Retinal pigment epithelial cell (primary cell): Measurements from ENCODE around the gene DOCK10.
"Not testable (repeated sequence)": the region's sequence is repeated elsewhere in the genome, so short reads cannot be mapped to it uniquely, and the experiment has no call there.

Experiments used
- DNase-seq: peaks from one replicate; pipeline ENCODE4 v3.0.0-alpha.2; 2010; ENCODE audit warnings: low read depth
- H3K4me3 ChIP-seq: 2 replicates; pipeline ENCODE4 v1.5.1; 2011; ENCODE audit warnings: mild to moderate bottlenecking, low read length, control low read depth, moderate library complexity
- CTCF ChIP-seq: conservative IDR thresholded peaks from 2 replicates; pipeline ENCODE4 v1.5.1; 2011; ENCODE audit warnings: low read depth, low read length, control low read depth, inconsistent platforms

The DOCK10 gene

GRCh38 chr2:224948859-224949258 lies 93.4 kb downstream of the DOCK10 start:
- no peak for DNase-seq
- no peak overlapping the region for H3K4me3 ChIP-seq
- no peak for TF ChIP-seq CTCF

DNA sequence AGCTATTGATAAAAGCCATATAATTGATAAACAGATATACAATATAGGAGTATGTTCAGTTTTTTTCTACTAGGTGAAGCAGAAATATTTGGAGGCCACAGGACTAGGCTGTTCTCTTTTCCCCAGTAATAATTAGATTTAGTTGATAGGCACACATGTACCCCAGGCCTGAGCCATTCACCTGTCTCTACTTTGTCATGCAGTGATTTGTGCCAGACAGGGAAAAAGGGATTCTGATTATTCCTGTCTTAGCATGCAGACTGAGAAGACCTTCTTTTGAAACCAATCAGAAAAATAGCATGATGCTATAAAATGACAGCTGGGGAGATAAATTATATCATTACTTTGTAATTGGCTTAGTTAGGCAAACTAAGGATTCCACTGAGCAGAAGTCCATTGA lies 94.3 kb downstream of the DOCK10 start:
- no peak for DNase-seq
- no peak overlapping the region for H3K4me3 ChIP-seq
- no peak for TF ChIP-seq CTCF

GRCh38 chr2:224947566-224947965 lies 94.7 kb downstream of the DOCK10 start:
- DNase-seq: no peak
- H3K4me3 ChIP-seq: no peak overlapping the region
- no peak for TF ChIP-seq CTCF

DNA sequence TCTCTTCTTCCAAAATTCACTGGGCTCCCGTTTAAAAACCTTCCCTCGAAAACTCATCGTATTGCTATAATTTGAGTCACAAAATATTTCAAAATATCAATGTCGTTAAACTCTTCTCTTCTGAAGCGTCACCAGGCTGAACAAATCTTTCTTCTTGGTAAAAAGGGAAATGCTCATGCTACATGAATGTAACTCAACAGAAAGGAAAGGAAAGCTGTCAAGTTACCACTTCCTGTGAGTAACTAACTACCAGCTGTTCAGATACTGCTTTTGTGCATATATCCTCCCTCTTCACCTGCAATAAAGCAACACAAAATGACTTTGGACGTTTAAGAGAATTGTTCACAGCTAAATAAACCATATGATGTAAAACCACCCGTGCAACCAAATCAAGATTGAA lies 95.4 kb downstream of the DOCK10 start:
- TF ChIP-seq CTCF: no peak
- no peak for DNase-seq
- no peak overlapping the region for H3K4me3 ChIP-seq

DNA sequence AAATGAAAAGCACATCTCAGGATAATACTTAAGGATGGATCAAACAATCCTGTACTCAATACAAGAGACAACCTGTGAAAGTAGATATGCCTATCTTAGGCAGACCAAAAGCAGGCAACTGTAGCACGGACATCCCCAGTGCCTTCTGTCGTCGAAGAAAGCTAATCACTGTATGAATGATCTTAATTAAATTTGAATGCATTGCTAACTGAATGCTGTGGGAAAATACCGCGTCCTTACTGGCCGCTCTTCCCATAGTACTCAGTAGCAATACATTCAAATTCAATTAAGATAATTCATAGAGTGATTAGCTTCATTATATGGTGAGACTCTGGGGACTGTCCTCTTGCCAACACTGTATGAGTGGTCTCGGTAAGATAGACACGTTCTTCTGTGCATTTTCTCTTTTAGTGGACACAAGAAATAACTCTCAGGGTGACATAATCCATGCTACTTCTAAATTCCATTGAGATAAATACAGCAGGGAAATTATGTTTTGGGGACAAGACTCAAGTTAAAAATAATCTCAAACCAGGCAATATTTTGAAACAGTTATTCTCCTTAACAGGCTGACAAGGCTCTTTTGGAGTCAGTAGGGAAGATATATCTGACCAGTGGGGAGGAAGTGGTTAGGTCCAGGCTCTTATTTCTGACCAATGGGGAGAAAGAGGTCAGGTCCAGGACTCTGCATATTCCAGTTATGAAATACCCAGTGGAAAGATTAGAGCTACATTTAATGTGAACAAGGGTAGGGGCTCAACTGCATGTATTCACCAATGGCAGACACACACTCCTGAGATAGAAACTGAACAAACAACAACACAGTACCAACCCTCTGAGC lies 97.3 kb downstream of the DOCK10 start:
- H3K4me3 ChIP-seq: no peak overlapping the region
- no peak for DNase-seq

DNA sequence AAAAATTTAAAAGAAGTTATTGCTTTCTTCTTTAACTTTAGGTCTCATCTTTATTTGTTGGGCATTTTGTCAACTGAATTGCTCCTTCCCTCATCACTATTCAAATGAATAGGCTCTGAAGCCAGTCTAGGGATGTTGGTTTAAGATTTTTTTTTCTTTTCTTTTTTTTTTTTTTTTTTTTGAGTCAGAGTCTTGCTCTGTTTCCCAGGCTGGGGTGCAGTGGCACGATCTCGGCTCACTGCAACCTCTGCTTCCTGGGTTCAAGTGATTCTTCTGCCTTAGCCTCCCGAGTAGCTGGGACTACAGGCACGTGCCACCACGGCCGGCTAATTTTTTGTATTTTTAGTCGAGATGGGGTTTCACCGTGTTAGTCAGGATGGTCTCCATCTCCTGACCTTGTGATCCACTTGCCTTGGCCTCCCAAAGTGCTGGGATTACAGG lies 98.6 kb downstream of the DOCK10 start:
- DNase-seq, H3K4me3 ChIP-seq: not testable (repeated sequence)

More for the DNA sequence above, 97.3 kb downstream of the DOCK10 start:
- TF ChIP-seq CTCF: no peak

DNA sequence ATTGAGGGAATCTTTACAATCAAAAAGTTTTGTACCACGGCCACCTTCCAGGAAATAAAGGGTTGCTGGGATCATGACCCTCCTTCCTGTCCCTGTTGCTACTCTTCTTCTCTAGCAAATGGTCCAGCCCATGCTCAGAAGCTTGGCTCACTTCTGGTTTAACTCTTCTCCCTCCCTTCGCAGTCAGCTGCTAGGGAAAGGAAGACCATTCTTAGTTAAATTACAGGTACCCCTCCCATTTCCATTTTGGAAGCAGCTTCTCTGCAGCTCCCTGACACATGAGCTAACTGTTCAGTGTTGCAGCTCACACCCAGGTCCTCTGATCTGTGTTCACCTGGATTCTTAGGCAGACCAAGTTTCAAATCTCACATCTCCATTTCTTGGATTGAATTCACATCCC lies 100.3 kb downstream of the DOCK10 start:
- no peak for TF ChIP-seq CTCF
- H3K4me3 ChIP-seq: no peak overlapping the region
- DNase-seq: no peak
